ENCODE measurements around the gene GPR161. TPM values are rescaled to one million over a fixed set of nuclear protein-coding genes. Genes with fewer than 3 reads are reported as not detected.

The GPR161 gene
- total RNA-seq, 1 experiment from 2014 or later: 11.8 TPM

DNA sequence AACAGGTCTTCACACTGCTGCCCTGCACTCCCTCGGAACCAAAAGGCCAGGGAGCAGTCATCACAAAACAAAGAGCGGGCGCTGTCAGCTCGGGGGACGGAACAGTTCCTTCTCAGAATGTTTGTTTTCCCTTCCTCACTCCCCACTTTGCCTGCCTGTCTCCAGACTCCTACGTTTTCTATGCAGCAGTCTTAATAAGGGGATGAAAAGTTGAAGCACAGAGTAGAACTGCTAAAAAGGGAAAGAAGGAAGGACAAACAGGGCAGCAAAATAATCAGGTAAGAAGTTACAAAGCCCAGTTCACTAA, 738 bp upstream of the GPR161 start:
- Histone ChIP-seq H3K9ac (ENCODE audit: low read length) (peak overlapping the region; percentile 27), H4K20me1 (ENCODE audit: low read length) (no peaks in the 10 kb centered on the region), H3K4me3 (ENCODE audit: low read length) (peak overlapping the region; percentile 74), H3F3A (ENCODE audit: low read length, unreplicated experiment) (no peaks in the 10 kb centered on the region), H3K9me2 (replicated peaks; ENCODE audit: low read length) (no peaks in the 10 kb centered on the region), H3K27ac (ENCODE audit: low read length) (no peak overlapping the region), H3K79me2 (ENCODE audit: low read length) (no peaks in the 10 kb centered on the region), H3K4me2 (ENCODE audit: low read length) (peak overlapping the region; percentile 83), H2AFZ (ENCODE audit: low read length) (peak overlapping the region; percentile 91), H3K36me3 (ENCODE audit: low read depth, low read length) (no peaks in the 10 kb centered on the region), H3K4me1 (ENCODE audit: insufficient read depth, low read length) (peaks cover 25% of the 10 kb centered on the region), H3K9me3 (ENCODE audit: low read length) (no peaks in the 10 kb centered on the region), H3K27me3 (ENCODE audit: low read length) (no peaks in the 10 kb centered on the region)
- no peak for TF ChIP-seq EZH2phosphoT487 (IDR thresholded peaks at IDR 0.05; ENCODE audit: borderline replicate concordance, low read length)
- TF ChIP-seq, protein P1, sequence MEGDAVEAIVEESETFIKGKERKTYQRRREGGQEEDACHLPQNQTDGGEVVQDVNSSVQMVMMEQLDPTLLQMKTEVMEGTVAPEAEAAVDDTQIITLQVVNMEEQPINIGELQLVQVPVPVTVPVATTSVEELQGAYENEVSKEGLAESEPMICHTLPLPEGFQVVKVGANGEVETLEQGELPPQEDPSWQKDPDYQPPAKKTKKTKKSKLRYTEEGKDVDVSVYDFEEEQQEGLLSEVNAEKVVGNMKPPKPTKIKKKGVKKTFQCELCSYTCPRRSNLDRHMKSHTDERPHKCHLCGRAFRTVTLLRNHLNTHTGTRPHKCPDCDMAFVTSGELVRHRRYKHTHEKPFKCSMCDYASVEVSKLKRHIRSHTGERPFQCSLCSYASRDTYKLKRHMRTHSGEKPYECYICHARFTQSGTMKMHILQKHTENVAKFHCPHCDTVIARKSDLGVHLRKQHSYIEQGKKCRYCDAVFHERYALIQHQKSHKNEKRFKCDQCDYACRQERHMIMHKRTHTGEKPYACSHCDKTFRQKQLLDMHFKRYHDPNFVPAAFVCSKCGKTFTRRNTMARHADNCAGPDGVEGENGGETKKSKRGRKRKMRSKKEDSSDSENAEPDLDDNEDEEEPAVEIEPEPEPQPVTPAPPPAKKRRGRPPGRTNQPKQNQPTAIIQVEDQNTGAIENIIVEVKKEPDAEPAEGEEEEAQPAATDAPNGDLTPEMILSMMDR (conservative IDR thresholded peaks at IDR 0.05; ENCODE audit: low read depth, low read length): no peak
- no peak for TF ChIP-seq EZH2 (IDR thresholded peaks at IDR 0.05; ENCODE audit: low read length, unreplicated experiment)
- POLR2A ChIA-PET (ENCODE audit: unreplicated experiment): no interaction called here
- CTCF ChIA-PET: no interaction called here
- no peak for DNase-seq
- BruUV-seq (replicated peaks): no TSS peak
- ATAC-seq: peak; percentile 42; the same call in 1 of the 2 replicates
- intact Hi-C loops (cut with micrococcal nuclease): loop anchor here (1.0 kb wide), 1 partner anchor 41 kb away; the partner anchor contains the start of gene TIPRL

DNA sequence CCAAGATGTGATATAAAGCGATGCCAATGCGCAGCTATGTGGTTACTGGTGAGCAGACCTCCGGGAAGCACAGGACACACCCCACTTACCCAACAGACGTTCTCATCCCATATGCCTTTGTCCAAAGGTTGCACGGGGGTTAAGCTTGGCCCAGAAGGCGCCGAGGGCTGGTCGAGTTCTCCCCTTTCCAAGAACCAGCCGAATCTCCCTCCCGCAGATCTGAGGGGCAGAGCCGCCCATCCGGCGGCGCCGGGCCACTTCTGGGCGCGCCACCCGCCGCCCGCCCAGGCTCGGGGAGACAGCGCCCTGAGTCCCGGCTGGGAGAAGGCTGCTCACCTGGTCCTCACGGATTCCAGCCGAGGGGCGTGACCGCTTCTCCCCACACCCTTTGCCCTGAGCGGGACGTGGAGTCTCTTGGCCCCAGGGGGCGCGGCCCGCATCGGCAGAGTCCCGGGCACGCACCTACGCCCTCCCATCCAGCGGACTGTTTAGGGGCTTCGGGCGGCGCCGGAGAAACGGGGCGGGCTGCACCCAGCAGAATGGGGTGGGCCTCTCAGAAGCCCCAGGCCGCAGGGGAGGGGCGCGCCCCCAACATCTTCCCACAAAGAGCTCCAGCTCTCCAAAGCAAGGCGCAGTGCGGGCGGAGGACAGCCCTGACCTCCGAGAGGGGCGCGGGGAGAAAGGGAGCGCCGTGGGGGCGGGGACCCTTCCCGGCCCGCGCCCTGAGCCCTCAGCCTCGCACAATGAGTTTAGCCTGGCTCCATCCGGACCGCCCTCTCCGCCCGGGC, 615 bp downstream of the GPR161 start:
- TF ChIP-seq, protein P1 (conservative IDR thresholded peaks at IDR 0.05; ENCODE audit: low read depth, low read length): 0 out of 2 replicates have a peak, but pooled peaks have one; percentile 21
- TF ChIP-seq EZH2 (IDR thresholded peaks at IDR 0.05; ENCODE audit: low read length, unreplicated experiment) (no peak), EZH2phosphoT487 (IDR thresholded peaks at IDR 0.05; ENCODE audit: borderline replicate concordance, low read length) (no peak)
- CTCF ChIA-PET: no interaction called here
- Histone ChIP-seq H3K4me2 (ENCODE audit: low read length) (peak overlapping the region; percentile 94), H3K9me2 (replicated peaks; ENCODE audit: low read length) (no peaks in the 10 kb centered on the region), H3K36me3 (ENCODE audit: low read depth, low read length) (no peaks in the 10 kb centered on the region), H3K27ac (ENCODE audit: low read length) (no peak overlapping the region), H2AFZ (ENCODE audit: low read length) (peak overlapping the region; percentile 93), H3F3A (ENCODE audit: low read length, unreplicated experiment) (no peaks in the 10 kb centered on the region), H3K79me2 (ENCODE audit: low read length) (no peaks in the 10 kb centered on the region), H3K9me3 (ENCODE audit: low read length) (no peaks in the 10 kb centered on the region), H3K4me3 (ENCODE audit: low read length) (peak overlapping the region; percentile 81), H3K27me3 (ENCODE audit: low read length) (no peaks in the 10 kb centered on the region), H3K9ac (ENCODE audit: low read length) (peak overlapping the region; percentile 52), H3K4me1 (ENCODE audit: insufficient read depth, low read length) (peaks cover 25% of the 10 kb centered on the region), H4K20me1 (ENCODE audit: low read length) (no peaks in the 10 kb centered on the region)
- BruUV-seq (replicated peaks): no TSS peak
- peak; percentile 44 for DNase-seq
- intact Hi-C loops (cut with micrococcal nuclease): no loop called here
- peak; percentile 39 for ATAC-seq
- POLR2A ChIA-PET (ENCODE audit: unreplicated experiment): no interaction called here

Data from PC-3 (cell line).